KOPT-K1 (cell line): ENCODE data around the gene THOC7.
A peak's percentile ranks its signal among the peaks of the same experiment; 100 is the strongest.

Source experiments
- H3K27ac ChIP-seq: fragments of 200-600 bp; sonication (generic); 2 replicates; pipeline ENCODE4 v1.5.1; 2016; ENCODE audit warnings: antibody characterized with exemption, mild to moderate bottlenecking, low read depth, low read length; ENCODE audit not compliant: poor library complexity, severe bottlenecking
- H3K36me3 ChIP-seq: fragments of 200-600 bp; sonication (generic); 2 replicates; pipeline ENCODE4 v1.5.1; 2017; ENCODE audit warnings: antibody characterized with exemption, mild to moderate bottlenecking, low read length, moderate library complexity; ENCODE audit not compliant: insufficient read depth
- H3K9me3 ChIP-seq: fragments of 200-600 bp; sonication (generic); 2 replicates; pipeline ENCODE4 v1.5.1; 2017; ENCODE audit warnings: antibody characterized with exemption, low read length, mild to moderate bottlenecking; ENCODE audit not compliant: insufficient read depth, poor library complexity, severe bottlenecking

The THOC7 gene

GRCh38 chr3:63864965-63865327, 1.3 kb upstream of the THOC7 start:
- Histone ChIP-seq H3K36me3 (peaks cover 23% of the 10 kb centered on the region), H3K27ac (peak overlapping the region; percentile 87), H3K9me3 (no peaks in the 10 kb centered on the region)

- Histone ChIP-seq H3K36me3 (peaks cover 19% of the 10 kb centered on the region), H3K27ac (peak overlapping the region; percentile 87), H3K9me3 (no peaks in the 10 kb centered on the region)
Observed at GRCh38 chr3:63864008-63864964, 681 bp upstream of the THOC7 start.

GRCh38 chr3:63862804-63863149, 828 bp downstream of the THOC7 start:
- H3K36me3 ChIP-seq: peaks cover 16% of the 10 kb centered on the region
- peak overlapping the region; percentile 95 for H3K27ac ChIP-seq

GRCh38 chr3:63861306-63861705, 2.3 kb downstream of the THOC7 start:
- no peak overlapping the region for H3K27ac ChIP-seq
- H3K36me3 ChIP-seq: peaks cover 6% of the 10 kb centered on the region
- H3K9me3 ChIP-seq: no peaks in the 10 kb centered on the region

More at GRCh38 chr3:63862804-63863149, 828 bp downstream of the THOC7 start:
- no peaks in the 10 kb centered on the region for H3K9me3 ChIP-seq

- Histone ChIP-seq H3K9me3 (no peaks in the 10 kb centered on the region), H3K36me3 (peaks cover 3% of the 10 kb centered on the region; the same call in 1 of the 2 replicates), H3K27ac (no peak overlapping the region)
Observed at GRCh38 chr3:63860776-63861175, 2.8 kb downstream of the THOC7 start.

- Histone ChIP-seq H3K27ac (no peak overlapping the region), H3K9me3 (no peaks in the 10 kb centered on the region), H3K36me3 (peaks cover 12% of the 10 kb centered on the region; the same call in 1 of the 2 replicates)
Observed at GRCh38 chr3:63857311-63857710, 6.3 kb downstream of the THOC7 start.

GRCh38 chr3:63855333-63855940, 8.2 kb downstream of the THOC7 start:
- H3K36me3 ChIP-seq: peaks cover 29% of the 10 kb centered on the region
- H3K9me3 ChIP-seq: no peaks in the 10 kb centered on the region
- no peak overlapping the region for H3K27ac ChIP-seq

GRCh38 chr3:63853106-63853505, 10.5 kb downstream of the THOC7 start:
- Histone ChIP-seq H3K27ac (no peak overlapping the region), H3K9me3 (no peaks in the 10 kb centered on the region), H3K36me3 (peaks cover 26% of the 10 kb centered on the region)

GRCh38 chr3:63851287-63851686, 12.3 kb downstream of the THOC7 start:
- no peak overlapping the region for H3K27ac ChIP-seq
- peaks cover 26% of the 10 kb centered on the region for H3K36me3 ChIP-seq
- no peaks in the 10 kb centered on the region for H3K9me3 ChIP-seq

- Histone ChIP-seq H3K36me3 (peaks cover 26% of the 10 kb centered on the region), H3K9me3 (no peaks in the 10 kb centered on the region), H3K27ac (no peak overlapping the region)
Observed at GRCh38 chr3:63849175-63849574, 14.4 kb downstream of the THOC7 start.

- Histone ChIP-seq H3K36me3 (peaks cover 24% of the 10 kb centered on the region), H3K9me3 (peaks cover 4% of the 10 kb centered on the region), H3K27ac (no peak overlapping the region)
Observed at GRCh38 chr3:63847718-63848450, 15.7 kb downstream of the THOC7 start.

- Histone ChIP-seq H3K27ac (no peak overlapping the region), H3K9me3 (peaks cover 12% of the 10 kb centered on the region), H3K36me3 (peaks cover 9% of the 10 kb centered on the region)
Observed at GRCh38 chr3:63845215-63845614, 18.4 kb downstream of the THOC7 start.

GRCh38 chr3:63842127-63842526, 21.5 kb downstream of the THOC7 start:
- Histone ChIP-seq H3K27ac (no peak overlapping the region), H3K36me3 (peaks cover 19% of the 10 kb centered on the region), H3K9me3 (peaks cover 12% of the 10 kb centered on the region)

GRCh38 chr3:63841704-63842103, 21.9 kb downstream of the THOC7 start:
- Histone ChIP-seq H3K27ac (no peak overlapping the region), H3K9me3 (peaks cover 12% of the 10 kb centered on the region), H3K36me3 (peaks cover 22% of the 10 kb centered on the region)

- Histone ChIP-seq H3K9me3 (no peaks in the 10 kb centered on the region), H3K27ac (no peak overlapping the region), H3K36me3 (peaks cover 92% of the 10 kb centered on the region)
Observed at GRCh38 chr3:63832395-63832794, 31.2 kb downstream of the THOC7 start.
